Suprapubic skin (tissue), 4 donors: Measurements from ENCODE around the gene HCFC1. TPM values are rescaled to one million over a fixed set of nuclear protein-coding genes. Genes with fewer than 3 reads are reported as not detected.

ENCODE experiments used
- DNase-seq, 2 donors: peaks; one replicate each; pipeline ENCODE4 v3.0.0-alpha.2; 2019; ENCODE audit warnings: low spot score in 2 of 2
- H3K27ac ChIP-seq: fragments of 200-600 bp; sonication (generic); one replicate; pipeline ENCODE4 v1.5.1; 2019
- H3K27me3 ChIP-seq: fragments of 200-600 bp; sonication (generic); one replicate; pipeline ENCODE4 v1.5.1; 2019
- H3K36me3 ChIP-seq: fragments of 200-600 bp; sonication (generic); one replicate; pipeline ENCODE4 v1.5.1; 2019
- H3K4me1 ChIP-seq: fragments of 200-600 bp; sonication (generic); one replicate; pipeline ENCODE4 v1.5.1; 2019
- H3K4me3 ChIP-seq: fragments of 200-600 bp; sonication (generic); one replicate; pipeline ENCODE4 v1.5.1; 2019; ENCODE audit warnings: mild to moderate bottlenecking
- H3K9me3 ChIP-seq: fragments of 200-600 bp; sonication (generic); one replicate; pipeline ENCODE4 v1.5.1; 2019
- EP300 ChIP-seq: sonication (generic); formaldehyde crosslinking; IDR thresholded peaks from one replicate; pipeline ENCODE4 v1.6.1; 2017; ENCODE audit warnings: antibody characterized with exemption
- POLR2A ChIP-seq, 2 donors: fragments of 450-650 bp; IDR thresholded peaks; one replicate each; pipeline ENCODE4 v1.6.1; 2017; ENCODE audit warnings: antibody characterized with exemption in 2 of 2, mild to moderate bottlenecking in 2 of 2, moderate library complexity in 2 of 2
- POLR2AphosphoS5 ChIP-seq, 3 donors: sonication (generic); formaldehyde crosslinking; IDR thresholded peaks; one replicate each; pipeline ENCODE4 v1.6.1; 2017; ENCODE audit warnings: antibody characterized with exemption in 3 of 3
- WGBS: methylation state at CpG from one replicate; pipeline ENCODE4 v1.1.5; 2018; 5-methylcytosine and 5-hydroxymethylcytosine counted together
- total RNA-seq, 4 donors: library from RNA; depleted of rRNA; stranded (reverse); fragments of >200 nt; gene quantifications; one replicate each; pipeline ENCODE4 v1.1.0, GENCODE V29; 2016
- TF ChIP-seq, protein P1 (sequence below), 2 donors: fragments of 200-600 bp in 1 of 2; fragments of 450-650 bp in 1 of 2; sonication (generic) in 1 of 2; IDR thresholded peaks; one replicate each; pipeline ENCODE4 v1.5.1; 2016 to 2019; ENCODE audit warnings: antibody characterized with exemption in 2 of 2, mild to moderate bottlenecking in 1 of 2, moderate library complexity in 1 of 2

HCFC1 gene
- total RNA-seq, 4 donors from 2014 or later: 51.9 to 72.2 (median 55.3) TPM

DNA sequence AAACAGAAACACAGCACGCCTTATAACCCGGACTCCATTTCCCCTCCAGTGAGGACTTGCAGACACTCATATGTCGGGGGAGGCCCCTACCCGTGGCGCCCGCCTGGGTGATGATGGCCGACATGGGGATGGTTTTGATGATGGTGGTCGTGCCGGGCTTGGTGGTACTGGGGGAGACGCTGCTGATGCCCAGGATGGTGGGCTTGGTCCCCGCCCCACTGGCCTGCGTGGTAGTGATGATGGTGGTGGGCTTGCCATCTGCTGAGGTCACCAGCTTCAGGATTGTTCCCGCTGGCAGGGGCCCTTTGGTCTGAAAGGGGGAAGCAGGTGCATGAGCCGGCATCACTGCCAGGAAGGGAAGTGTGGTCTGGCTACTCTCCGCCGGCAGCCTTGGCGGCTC lies 14.4 kb downstream of the HCFC1 start:
- TF ChIP-seq POLR2A (IDR thresholded peaks at IDR 0.05): no peak
- TF ChIP-seq, protein P1, sequence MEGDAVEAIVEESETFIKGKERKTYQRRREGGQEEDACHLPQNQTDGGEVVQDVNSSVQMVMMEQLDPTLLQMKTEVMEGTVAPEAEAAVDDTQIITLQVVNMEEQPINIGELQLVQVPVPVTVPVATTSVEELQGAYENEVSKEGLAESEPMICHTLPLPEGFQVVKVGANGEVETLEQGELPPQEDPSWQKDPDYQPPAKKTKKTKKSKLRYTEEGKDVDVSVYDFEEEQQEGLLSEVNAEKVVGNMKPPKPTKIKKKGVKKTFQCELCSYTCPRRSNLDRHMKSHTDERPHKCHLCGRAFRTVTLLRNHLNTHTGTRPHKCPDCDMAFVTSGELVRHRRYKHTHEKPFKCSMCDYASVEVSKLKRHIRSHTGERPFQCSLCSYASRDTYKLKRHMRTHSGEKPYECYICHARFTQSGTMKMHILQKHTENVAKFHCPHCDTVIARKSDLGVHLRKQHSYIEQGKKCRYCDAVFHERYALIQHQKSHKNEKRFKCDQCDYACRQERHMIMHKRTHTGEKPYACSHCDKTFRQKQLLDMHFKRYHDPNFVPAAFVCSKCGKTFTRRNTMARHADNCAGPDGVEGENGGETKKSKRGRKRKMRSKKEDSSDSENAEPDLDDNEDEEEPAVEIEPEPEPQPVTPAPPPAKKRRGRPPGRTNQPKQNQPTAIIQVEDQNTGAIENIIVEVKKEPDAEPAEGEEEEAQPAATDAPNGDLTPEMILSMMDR (IDR thresholded peaks at IDR 0.05): no peak
- no peak for TF ChIP-seq POLR2AphosphoS5 (IDR thresholded peaks at IDR 0.05)
- TF ChIP-seq EP300: no peak
- no peaks in the 10 kb centered on the region for H3K4me1 ChIP-seq
- H3K4me3 ChIP-seq: no peak overlapping the region
- no peak for DNase-seq
- H3K27ac ChIP-seq: no peak overlapping the region
- H3K27me3 ChIP-seq: no peaks in the 10 kb centered on the region
- H3K9me3 ChIP-seq: no peaks in the 10 kb centered on the region
- H3K36me3 ChIP-seq: peaks cover 88% of the 10 kb centered on the region
- WGBS: 95% methylated on average over 3 of the region's 17 CpGs

DNA sequence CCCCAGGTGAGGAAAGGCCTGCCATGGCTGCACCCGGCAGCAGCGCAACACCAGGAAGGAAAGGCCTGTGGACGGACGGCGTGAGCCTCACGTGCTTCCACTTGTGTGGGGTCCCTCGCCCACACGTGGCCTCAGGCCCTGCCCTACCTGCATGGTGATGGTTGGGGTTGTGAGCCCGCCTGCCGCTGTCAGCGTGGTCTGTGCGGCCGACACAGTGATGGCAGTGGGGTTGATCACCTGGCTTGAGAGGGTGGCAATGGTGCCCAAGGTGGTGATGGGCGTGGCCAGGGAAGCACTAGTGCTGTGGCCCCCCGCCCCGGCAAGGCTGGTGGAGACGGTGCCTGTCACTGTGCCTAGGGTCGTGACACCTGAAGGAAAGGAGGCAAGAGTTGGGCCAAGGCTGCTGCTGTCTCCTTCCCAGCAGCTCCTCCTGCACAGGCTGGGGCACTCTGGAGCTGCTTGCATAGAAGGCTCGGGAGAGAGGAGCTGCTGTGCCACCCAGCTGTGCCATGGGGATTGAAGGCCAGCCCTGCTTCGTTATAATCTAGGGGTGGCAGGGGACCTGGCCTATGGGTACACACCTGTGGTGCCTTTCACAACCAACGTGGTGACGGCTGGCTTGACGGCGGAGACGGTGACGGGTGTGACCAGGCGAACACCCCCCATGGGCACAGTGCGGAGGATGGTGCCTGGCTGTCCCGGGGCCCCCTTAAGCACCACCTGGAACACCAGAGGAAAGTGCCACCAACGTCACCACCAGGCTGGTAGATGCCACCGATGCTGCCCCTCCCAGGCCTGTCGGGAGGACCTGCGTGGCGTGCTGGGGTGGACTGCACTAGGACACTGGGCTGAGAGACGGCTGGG lies 15.3 kb downstream of the HCFC1 start:
- no peaks in the 10 kb centered on the region for H3K4me1 ChIP-seq
- peaks cover 88% of the 10 kb centered on the region for H3K36me3 ChIP-seq
- DNase-seq: no peak
- H3K9me3 ChIP-seq: no peaks in the 10 kb centered on the region
- TF ChIP-seq POLR2A (IDR thresholded peaks at IDR 0.05) (no peak), EP300 (no peak), POLR2AphosphoS5 (IDR thresholded peaks at IDR 0.05) (no peak)
- TF ChIP-seq, protein P1 (IDR thresholded peaks at IDR 0.05): no peak
- H3K27ac ChIP-seq: no peak overlapping the region
- no peaks in the 10 kb centered on the region for H3K27me3 ChIP-seq
- 80% methylated on average over 30 of the region's 35 CpGs for WGBS
- no peak overlapping the region for H3K4me3 ChIP-seq

DNA sequence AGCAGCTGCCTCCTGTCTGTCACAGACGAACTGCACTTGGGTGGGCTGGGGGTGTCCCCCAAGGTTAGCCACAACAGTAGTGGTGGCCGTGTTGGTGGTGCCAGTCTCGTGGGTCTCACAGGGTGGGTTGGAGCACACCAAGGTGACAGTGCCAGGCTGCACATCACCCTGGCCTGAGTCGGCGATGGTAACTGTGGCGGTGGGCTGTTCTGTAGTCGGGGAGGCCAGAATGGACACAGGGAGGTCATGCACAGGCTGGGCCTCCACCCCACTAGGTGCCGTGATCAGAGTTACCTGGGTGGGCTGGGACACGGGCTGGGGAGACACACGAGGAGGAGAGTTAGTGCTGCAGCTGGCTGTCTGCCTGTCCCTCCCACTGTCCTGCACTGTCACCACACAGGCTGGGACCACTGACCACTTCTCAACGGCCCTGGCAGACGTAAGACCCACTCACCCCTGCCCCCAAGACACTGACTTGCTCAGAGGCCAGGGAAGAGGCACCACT lies 16.3 kb downstream of the HCFC1 start:
- no peak for TF ChIP-seq EP300
- TF ChIP-seq POLR2AphosphoS5 (IDR thresholded peaks at IDR 0.05): no peak
- TF ChIP-seq, protein P1 (IDR thresholded peaks at IDR 0.05): no peak
- no peak for TF ChIP-seq POLR2A (IDR thresholded peaks at IDR 0.05)
- Histone ChIP-seq H3K27me3 (no peaks in the 10 kb centered on the region), H3K27ac (no peak overlapping the region), H3K9me3 (no peaks in the 10 kb centered on the region), H3K4me3 (no peak overlapping the region), H3K36me3 (peaks cover 88% of the 10 kb centered on the region), H3K4me1 (no peaks in the 10 kb centered on the region)
- no peak for DNase-seq
- 87% methylated on average over 3 of the region's 12 CpGs for WGBS

DNA sequence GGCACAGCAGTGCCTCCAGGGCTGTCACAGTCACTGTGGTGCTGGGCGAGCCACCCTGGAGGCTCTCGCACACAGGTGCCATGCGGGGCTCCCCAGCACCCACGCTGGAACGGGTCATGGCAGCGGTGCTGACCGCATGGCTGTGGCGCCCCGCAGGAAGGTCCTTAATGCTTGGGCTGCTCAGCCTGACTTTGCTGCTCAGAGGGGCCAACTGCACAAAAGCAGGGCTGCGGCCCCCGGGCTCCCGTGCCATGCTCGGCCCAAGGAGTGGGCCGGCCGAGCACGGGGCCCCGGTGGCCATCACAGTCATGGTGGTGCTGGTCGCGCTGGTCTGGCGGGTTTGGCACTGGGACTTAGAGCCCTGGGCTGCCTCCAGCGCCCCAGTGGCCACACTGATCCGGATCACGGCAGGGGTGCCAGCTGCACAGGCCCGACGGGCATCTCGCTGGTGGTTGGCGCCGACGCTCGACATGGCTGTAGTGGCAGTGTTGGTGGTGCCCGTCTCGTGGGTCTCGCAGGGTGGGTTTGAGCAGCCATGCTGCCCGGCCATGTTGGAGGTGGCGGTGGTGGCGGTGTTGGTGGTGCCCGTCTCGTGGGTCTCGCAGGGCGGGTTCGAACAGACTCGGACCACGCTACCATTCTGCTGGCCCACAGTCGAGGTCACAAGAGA lies 16.9 kb downstream of the HCFC1 start:
- WGBS: 95% methylated on average over 20 of the region's 44 CpGs
- no peak overlapping the region for H3K27ac ChIP-seq
- TF ChIP-seq, protein P1 (IDR thresholded peaks at IDR 0.05): no peak
- no peak for TF ChIP-seq EP300
- no peak for TF ChIP-seq POLR2AphosphoS5 (IDR thresholded peaks at IDR 0.05)
- no peak for TF ChIP-seq POLR2A (IDR thresholded peaks at IDR 0.05)
- DNase-seq: no peak
- H3K4me1 ChIP-seq: no peaks in the 10 kb centered on the region
- peaks cover 88% of the 10 kb centered on the region for H3K36me3 ChIP-seq
- H3K9me3 ChIP-seq: no peaks in the 10 kb centered on the region
- no peaks in the 10 kb centered on the region for H3K27me3 ChIP-seq
- no peak overlapping the region for H3K4me3 ChIP-seq
